ENCODE measurements around the gene PKN3. TPM values are rescaled to one million over a fixed set of nuclear protein-coding genes. Genes with fewer than 3 reads are reported as not detected.

The PKN3 gene
- total RNA-seq, 1 experiment from 2014 or later, result 2.1 TPM

DNA sequence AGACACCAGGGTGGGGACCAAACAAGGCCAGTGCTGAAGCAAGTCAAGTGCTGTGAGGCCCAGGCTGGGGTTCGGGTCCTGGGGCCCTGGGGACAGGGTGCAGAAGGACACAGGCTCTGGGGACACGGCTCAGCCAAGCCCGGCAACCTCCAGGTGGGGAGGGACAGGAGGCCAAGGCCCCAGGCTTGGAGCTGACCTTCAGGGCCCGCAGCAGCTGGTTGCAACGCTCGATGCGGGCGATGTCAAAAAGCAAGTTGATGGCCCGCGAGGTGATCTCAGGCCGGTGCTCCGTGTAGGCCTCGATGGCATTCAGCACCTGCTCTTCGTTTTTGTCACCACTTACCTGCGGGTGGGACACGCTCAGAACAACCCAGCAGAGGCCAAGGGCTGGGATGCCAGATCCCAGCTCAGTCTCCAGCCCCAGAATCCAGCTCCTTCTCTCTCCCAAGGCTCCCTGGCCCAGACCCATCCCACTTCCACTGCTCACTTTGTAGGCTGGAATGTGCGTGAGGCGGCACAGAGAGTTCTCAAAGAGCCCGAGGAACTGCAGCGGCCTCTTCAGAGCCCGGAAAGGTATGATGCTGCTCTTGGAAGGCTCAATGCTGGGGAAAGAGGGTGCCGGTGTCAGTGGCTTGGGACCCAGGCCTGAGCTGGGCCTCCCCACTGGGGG lies 48.8 kb downstream of the PKN3 start:
- BruUV-seq (replicated peaks), result no TSS peak
- no peak overlapping the region for H3K4me3 ChIP-seq (ENCODE audit: low read depth, low read length)
- no peak for DNase-seq
- no peaks in the 10 kb centered on the region for H3K9me3 ChIP-seq
- Mint-ChIP-seq H3K4me3 (ENCODE audit: unreplicated experiment) (no peak overlapping the region), H3K27me3 (ENCODE audit: insufficient read depth, unreplicated experiment) (no peaks in the 10 kb centered on the region), H3K9me3 (ENCODE audit: unreplicated experiment) (no peaks in the 10 kb centered on the region), H3K36me3 (ENCODE audit: insufficient read depth, unreplicated experiment) (peaks cover 6% of the 10 kb centered on the region), H3K4me1 (ENCODE audit: low read depth, unreplicated experiment) (no peaks in the 10 kb centered on the region), H3K27ac (ENCODE audit: unreplicated experiment) (no peak overlapping the region)
- H3K4me1 ChIP-seq, result no peaks in the 10 kb centered on the region
- H3K27me3 ChIP-seq (replicated peaks; ENCODE audit: control insufficient read depth, insufficient read depth, low read length), result no peaks in the 10 kb centered on the region
- ChIA-PET CTCF (no interaction called here), POLR2A (no interaction called here)
- TF ChIP-seq, protein P1, sequence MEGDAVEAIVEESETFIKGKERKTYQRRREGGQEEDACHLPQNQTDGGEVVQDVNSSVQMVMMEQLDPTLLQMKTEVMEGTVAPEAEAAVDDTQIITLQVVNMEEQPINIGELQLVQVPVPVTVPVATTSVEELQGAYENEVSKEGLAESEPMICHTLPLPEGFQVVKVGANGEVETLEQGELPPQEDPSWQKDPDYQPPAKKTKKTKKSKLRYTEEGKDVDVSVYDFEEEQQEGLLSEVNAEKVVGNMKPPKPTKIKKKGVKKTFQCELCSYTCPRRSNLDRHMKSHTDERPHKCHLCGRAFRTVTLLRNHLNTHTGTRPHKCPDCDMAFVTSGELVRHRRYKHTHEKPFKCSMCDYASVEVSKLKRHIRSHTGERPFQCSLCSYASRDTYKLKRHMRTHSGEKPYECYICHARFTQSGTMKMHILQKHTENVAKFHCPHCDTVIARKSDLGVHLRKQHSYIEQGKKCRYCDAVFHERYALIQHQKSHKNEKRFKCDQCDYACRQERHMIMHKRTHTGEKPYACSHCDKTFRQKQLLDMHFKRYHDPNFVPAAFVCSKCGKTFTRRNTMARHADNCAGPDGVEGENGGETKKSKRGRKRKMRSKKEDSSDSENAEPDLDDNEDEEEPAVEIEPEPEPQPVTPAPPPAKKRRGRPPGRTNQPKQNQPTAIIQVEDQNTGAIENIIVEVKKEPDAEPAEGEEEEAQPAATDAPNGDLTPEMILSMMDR (IDR thresholded peaks at IDR 0.05; ENCODE audit: insufficient read depth in 1 of 2, low read depth in 1 of 2, low read length in 1 of 2, severe bottlenecking in 1 of 2, unreplicated experiment in 1 of 2), result no peak
- intact Hi-C loops (cut with micrococcal nuclease; ENCODE audit: unreplicated experiment), result no loop called here
- peaks cover 1% of the 10 kb centered on the region for H3K36me3 ChIP-seq (ENCODE audit: control insufficient read depth, insufficient read depth, low read length)

GRCh38 chr9:128753627-128754026 lies 51.3 kb downstream of the PKN3 start:
- H3K36me3 ChIP-seq (ENCODE audit: control insufficient read depth, insufficient read depth, low read length), result peaks cover 1% of the 10 kb centered on the region
- H3K27me3 ChIP-seq (replicated peaks; ENCODE audit: control insufficient read depth, insufficient read depth, low read length), result no peaks in the 10 kb centered on the region
- H3K4me3 ChIP-seq (ENCODE audit: low read depth, low read length), result no peak overlapping the region
- no TSS peak for BruUV-seq (replicated peaks)
- H3K27ac Mint-ChIP-seq (ENCODE audit: unreplicated experiment), result no peak overlapping the region
- no peaks in the 10 kb centered on the region for H3K9me3 ChIP-seq
- no peaks in the 10 kb centered on the region for H3K4me1 ChIP-seq
- H3K4me3 Mint-ChIP-seq (ENCODE audit: unreplicated experiment), result no peak overlapping the region
- intact Hi-C loops (cut with micrococcal nuclease; ENCODE audit: unreplicated experiment), result no loop called here
- no peaks in the 10 kb centered on the region for H3K4me1 Mint-ChIP-seq (ENCODE audit: low read depth, unreplicated experiment)
- DNase-seq, result no peak
- ChIA-PET POLR2A (no interaction called here), CTCF (interaction anchor here (0.5 kb wide), 1 partner anchor 106 kb away, joined by 5 read pairs; no protein-coding TSS in a partner anchor)
- H3K36me3 Mint-ChIP-seq (ENCODE audit: insufficient read depth, unreplicated experiment), result peaks cover 6% of the 10 kb centered on the region
- no peaks in the 10 kb centered on the region for H3K9me3 Mint-ChIP-seq (ENCODE audit: unreplicated experiment)
- no peaks in the 10 kb centered on the region for H3K27me3 Mint-ChIP-seq (ENCODE audit: insufficient read depth, unreplicated experiment)
- TF ChIP-seq, protein P1 (IDR thresholded peaks at IDR 0.05; ENCODE audit: insufficient read depth in 1 of 2, low read depth in 1 of 2, low read length in 1 of 2, severe bottlenecking in 1 of 2, unreplicated experiment in 1 of 2), result no peak

DNA sequence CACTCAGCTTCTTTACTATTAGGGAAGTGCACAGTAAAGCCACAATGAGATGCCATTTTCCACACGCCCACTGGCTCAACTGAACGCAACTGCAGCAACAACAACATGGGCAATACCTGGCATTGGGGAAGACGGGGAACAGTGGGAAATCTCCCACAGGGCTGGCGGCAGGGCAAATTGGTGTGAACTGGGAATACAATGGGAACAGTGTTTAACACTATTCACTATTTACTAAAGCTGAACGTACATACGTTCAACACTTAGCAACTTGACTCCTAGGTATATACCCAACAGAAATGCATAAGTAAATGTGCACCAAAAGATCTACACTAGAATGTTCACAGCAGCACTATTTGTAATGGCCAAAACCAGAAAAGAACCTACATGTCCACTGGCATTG lies 55.3 kb downstream of the PKN3 start:
- TF ChIP-seq, protein P1 (IDR thresholded peaks at IDR 0.05; ENCODE audit: insufficient read depth in 1 of 2, low read depth in 1 of 2, low read length in 1 of 2, severe bottlenecking in 1 of 2, unreplicated experiment in 1 of 2), result no peak
- no peaks in the 10 kb centered on the region; the same call in 1 of the 2 replicates for H3K4me1 ChIP-seq
- no TSS peak for BruUV-seq (replicated peaks)
- DNase-seq, result no peak
- ChIA-PET CTCF (no interaction called here), POLR2A (no interaction called here)
- H3K4me3 Mint-ChIP-seq (ENCODE audit: unreplicated experiment), result no peak overlapping the region
- intact Hi-C loops (cut with micrococcal nuclease; ENCODE audit: unreplicated experiment), result no loop called here
- no peaks in the 10 kb centered on the region for H3K27me3 Mint-ChIP-seq (ENCODE audit: insufficient read depth, unreplicated experiment)
- no peaks in the 10 kb centered on the region for H3K9me3 ChIP-seq
- H3K9me3 Mint-ChIP-seq (ENCODE audit: unreplicated experiment), result no peaks in the 10 kb centered on the region
- no peaks in the 10 kb centered on the region for H3K27me3 ChIP-seq (replicated peaks; ENCODE audit: control insufficient read depth, insufficient read depth, low read length)
- no peak overlapping the region for H3K27ac Mint-ChIP-seq (ENCODE audit: unreplicated experiment)
- H3K4me1 Mint-ChIP-seq (ENCODE audit: low read depth, unreplicated experiment), result peaks cover 1% of the 10 kb centered on the region
- no peaks in the 10 kb centered on the region for H3K36me3 Mint-ChIP-seq (ENCODE audit: insufficient read depth, unreplicated experiment)
- H3K4me3 ChIP-seq (ENCODE audit: low read depth, low read length), result no peak overlapping the region
- peaks cover 1% of the 10 kb centered on the region; the same call in 1 of the 2 replicates for H3K36me3 ChIP-seq (ENCODE audit: control insufficient read depth, insufficient read depth, low read length)

Data from Caco-2 (cell line).